HG02970 (cell line): Measurements from ENCODE around the gene CYTL1.
"Not testable (repeated sequence)": the region's sequence is repeated elsewhere in the genome, so short reads cannot be mapped to it uniquely, and the experiment has no call there.

Experiments
- ATAC-seq: cut with Tn5 transposase; IDR thresholded peaks from one replicate; pipeline ENCODE4 v1.9.1; 2021; ENCODE audit warnings: mild to moderate bottlenecking, moderate library complexity, moderate number of reproducible peaks; ENCODE audit not compliant: unreplicated experiment, low FRiP score

The CYTL1 gene

DNA sequence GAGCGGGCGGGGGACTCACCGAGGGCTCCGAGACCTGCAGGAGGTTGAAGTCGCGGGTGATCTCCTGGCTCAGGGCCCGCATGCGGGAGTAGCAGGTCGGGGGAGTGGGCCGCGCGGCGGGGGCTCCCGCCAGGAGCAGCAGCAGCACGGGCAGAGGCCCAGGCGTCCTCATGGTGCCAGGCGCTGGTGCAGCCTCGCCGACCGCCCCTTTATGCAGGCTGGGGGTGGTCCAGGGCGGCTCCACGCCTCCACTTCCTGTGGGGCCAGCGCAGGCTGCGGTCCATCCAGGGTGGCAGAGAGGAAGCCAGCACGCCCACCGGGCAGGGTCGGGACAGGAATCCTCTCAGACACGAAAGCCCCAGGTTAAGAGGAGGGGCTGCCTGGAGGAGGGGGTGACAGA lies at the start of gene CYTL1:
Gene CYTL1, minus strand, starts transcription at position 185 of the 400 bp plus-strand sequence. Its CDS starts 13 bp downstream, at position 172.
- ATAC-seq = no peak

GRCh38 chr4:5067908-5068307 lies 48.6 kb upstream of the CYTL1 start:
- ATAC-seq = no peak

GRCh38 chr4:5066968-5067367 lies 47.7 kb upstream of the CYTL1 start:
- ATAC-seq = not testable (repeated sequence)

DNA sequence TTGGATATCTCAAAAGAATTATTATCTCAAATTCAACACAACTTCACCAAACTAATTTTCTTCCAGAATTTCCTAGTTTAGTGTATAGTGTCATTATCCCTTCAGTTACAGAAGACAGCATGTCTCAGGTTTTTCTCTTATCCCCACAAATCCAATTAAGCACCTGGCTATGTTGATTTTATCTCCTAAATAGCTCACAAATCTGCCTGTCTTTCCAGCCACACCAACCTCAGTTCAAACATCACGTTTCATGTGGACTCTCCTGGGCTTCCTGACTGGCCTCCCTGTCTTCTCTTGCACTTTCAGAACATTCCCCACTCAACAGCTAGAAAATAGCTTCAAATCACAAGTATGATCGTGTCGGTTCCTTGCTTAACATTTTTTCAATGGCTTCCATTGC lies 46.8 kb upstream of the CYTL1 start:
- ATAC-seq = no peak

DNA sequence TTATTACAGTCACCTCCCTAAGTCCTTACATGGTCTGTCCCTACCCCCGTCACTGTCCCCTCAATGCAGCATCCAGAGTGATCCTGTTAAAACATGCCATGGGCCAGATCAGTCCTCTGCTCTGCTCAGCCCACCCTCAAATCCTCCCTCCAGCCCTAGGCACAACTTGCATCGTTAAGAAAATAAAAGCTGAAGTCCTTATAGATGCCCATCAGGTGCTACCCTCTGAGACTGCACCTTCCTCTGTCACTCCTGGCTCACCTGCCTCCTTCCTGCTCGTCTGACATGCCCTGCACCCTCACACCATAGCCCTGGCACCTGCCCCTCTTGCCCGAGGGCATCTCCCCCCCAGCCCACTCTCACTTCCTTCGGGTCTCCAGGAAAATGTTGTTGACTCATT lies 36.2 kb upstream of the CYTL1 start:
- ATAC-seq = no peak

- ATAC-seq = no peak
Measured at GRCh38 chr4:5054532-5054931, 35.3 kb upstream of the CYTL1 start.

DNA sequence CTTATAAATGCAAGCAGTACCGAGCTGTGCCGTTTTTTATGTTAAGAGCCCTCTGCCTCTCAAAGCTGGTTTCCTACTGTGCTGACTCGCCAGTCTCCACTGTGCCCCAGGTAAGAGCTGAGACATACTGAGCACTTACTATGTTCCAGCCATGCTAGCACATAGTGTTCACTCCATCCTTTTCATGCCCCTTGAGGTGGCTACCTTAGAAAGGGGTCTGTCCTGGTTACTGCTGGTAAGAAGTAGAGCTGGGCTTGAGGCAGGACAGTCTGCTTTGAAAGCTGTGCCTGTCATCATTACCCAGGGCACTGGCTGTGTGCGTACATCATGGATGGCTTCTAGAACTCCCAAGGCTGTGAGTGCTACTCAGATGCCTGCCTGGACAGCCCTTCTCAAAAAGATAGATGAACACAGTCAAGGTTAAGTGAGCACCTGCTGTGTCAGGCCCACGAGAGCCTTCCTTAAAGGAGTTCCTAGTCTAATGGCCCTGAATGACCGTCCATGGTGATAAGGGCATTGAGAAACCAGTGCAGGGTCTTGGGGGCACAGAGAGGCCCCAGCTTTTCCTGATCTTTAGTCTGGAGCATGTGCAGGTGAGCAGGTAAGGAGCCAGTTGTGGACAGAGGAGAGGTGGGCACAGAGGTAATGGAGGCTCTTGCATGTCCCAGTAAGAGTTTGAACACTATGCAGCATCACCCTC lies 33.6 kb upstream of the CYTL1 start:
- no peak for ATAC-seq

DNA sequence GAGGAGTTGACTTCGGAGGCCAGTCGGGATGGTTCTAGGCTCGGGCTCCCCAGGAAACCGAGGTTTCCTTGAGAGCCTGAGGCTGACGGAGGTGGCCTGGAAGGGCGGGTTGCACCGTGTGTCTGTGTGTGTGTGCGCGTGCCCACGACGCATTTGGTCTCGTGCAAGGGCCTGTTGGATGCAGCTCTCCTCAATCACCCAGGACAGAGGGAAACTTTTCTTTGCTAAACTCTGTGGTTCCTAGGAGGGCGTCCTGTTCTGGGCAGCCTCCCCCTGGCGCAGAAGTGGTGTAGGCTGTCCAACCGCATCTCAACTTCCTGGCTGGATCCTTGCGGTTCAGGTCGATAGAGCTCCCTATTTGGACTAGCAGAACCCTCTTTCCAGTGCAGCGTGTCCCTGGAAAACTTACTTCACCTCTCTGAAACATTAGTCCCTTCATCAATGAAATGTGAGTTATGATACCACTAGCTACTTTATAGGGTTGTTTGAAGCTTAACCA lies 33.0 kb upstream of the CYTL1 start:
- ATAC-seq = no peak

- ATAC-seq = no peak
Measured at GRCh38 chr4:5051278-5052203, 32.3 kb upstream of the CYTL1 start, which contains the start of gene STK32B. TSS of gene STK32B (plus strand) at chr4:5051480.

GRCh38 chr4:5050520-5051277 lies 31.4 kb upstream of the CYTL1 start:
- ATAC-seq = no peak

DNA sequence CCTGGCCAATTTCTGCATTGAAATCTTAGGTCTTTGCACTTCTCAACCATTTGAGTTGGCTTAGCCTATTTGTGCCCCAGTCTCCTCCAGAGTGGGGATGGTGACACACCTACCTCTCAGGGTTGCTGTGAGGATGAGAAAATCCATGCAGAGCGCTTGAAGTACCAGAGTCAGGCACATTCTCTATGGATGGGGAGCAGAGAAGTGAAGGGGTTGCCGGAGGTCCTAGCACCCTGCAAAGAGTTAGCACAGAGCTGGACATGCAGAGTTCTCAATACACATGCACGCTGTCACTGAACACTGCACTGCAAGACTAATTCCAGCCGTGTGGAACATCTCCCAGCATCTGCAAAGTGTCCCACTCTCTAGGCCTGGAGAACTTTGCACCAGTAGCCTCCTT lies 29.5 kb upstream of the CYTL1 start:
- ATAC-seq = no peak

DNA sequence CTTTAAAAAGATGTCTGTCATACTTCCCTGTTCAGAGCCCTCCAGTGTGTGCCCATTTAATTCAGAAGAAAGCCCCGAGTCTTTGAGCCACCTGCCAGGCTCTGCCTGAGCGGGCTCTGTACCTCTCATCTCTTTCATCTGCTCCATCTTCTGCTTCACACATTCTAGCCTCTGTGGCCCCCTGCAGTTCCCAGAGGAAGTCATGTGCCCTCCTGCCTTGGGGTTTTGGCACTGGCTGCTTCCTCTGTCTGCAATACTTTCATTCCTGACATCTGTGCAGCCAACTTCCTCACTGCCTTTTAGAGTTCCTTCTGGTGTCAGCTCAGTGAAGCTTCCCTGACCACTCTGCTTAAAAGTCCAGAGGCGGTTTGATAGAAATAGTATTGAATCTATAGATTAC lies 25.8 kb upstream of the CYTL1 start:
- no peak for ATAC-seq

GRCh38 chr4:5044341-5044740 lies 25.1 kb upstream of the CYTL1 start:
- no peak for ATAC-seq

DNA sequence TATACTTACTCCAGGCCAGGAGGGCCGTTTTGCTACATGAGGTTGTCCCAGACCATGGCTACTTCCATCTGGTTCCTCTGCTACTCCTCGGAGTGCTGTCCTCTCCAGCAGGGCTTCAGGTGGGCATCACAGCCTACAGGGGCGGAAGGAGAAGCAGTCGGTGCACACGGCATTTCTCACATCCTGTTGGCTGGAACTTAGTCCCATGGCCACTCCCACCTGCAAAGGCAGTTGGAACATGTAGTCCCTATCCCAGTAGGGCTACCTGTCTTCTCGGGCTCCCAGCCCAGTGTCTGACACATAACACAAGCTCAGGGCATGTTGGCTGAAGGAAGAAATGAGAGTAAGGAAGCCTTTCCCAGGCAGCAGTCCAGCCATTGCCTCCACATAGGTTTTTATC lies 24.3 kb upstream of the CYTL1 start:
- no peak for ATAC-seq

DNA sequence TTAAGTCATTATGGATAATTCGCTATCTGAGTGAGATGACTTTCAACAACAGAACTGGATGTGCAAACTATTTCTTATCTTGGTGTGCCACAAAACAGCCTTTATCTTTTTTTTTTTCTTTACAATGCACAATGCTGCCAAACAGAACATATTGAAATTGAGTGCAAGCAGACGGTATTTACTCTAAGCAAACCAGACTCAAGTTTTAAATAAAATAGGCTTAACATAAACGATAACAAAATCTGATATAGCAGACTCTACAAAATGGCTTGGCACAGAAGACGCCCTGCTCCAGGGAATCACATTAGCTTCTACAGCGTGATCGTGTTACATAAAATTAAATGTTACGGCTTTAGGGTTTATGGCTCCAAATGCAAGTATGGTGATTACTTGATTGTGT lies 22.4 kb upstream of the CYTL1 start:
- no peak for ATAC-seq

GRCh38 chr4:5040856-5041620 lies 21.8 kb upstream of the CYTL1 start:
- no peak for ATAC-seq

DNA sequence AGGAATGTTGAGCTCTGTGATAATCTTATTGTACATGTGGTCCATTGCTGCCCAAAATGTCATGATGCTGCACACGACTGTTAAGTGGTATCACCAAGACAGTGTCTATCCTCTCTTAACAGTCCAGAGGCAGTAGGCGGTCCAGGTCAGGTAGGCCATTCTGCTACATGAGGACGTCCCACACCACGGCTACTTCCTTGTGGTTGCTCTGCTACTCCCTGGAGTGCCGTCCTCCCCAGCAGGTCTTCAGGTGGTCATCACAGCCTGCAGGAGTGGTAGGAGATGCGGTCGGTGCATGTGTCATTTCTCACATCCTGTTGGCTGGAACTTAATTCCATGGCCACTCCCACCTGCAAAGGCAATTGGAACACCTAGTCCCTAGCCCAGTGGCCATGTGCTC lies 20.5 kb upstream of the CYTL1 start:
- no peak for ATAC-seq

DNA sequence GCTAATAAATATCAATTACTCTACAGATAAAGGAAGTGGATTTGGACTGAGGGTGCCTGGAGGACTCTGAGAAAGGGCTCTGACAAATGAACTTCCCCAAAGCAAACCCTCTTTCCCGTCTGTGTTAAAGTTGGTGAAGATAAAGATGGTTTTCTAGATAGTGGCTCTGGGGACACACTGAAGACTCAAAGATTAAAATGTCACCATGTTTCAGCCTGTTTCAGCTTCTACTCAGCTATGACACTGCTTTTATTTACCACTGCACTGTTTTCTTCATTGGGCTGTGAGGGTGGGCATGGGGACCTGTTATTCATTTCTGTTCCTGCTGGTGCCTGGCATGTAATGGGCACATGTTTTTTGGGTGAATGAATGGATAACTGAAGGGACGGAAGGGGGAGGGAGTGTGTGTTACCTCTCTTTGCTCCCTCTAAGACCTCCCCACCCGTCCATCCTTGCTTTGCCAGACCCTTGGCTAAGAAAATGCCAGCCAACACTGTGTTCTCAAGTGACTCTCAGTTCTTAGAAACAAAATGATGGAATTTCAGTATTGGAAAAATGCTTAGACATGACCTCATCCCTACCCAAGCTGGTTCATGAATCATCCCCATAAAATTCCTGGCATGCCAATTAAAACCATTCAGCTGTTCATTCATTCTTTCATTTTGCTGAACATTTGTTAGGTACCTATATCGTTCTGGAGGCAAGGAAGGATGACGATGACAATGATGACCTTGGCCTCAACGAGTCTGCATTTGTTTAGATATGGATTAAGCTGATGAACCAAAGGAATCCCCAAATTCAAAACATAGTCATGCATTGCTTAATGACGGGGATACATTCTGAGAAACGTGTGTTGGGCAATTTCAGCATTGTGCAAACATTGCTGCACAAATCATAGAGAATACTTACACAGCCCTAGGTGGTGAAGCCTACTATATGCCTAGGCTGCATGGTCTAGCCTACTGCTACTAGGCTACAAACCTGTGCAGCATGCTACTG lies 18.6 kb upstream of the CYTL1 start:
- no peak for ATAC-seq

GRCh38 chr4:5036239-5036638 lies 17.0 kb upstream of the CYTL1 start:
- no peak for ATAC-seq
